GM23338 (cell line): ENCODE data around the gene SRM. TPM values are rescaled to one million over a fixed set of nuclear protein-coding genes. Genes with fewer than 3 reads are reported as not detected.

Experiments used
- ATAC-seq: fragments of 200-7000 bp; cut with Tn5 transposase; 3 replicates; pipeline ENCODE4 v1.9.1; 2020
- DNase-seq: peaks from one replicate; pipeline ENCODE4 v3.0.0-alpha.2; 2015; ENCODE audit warnings: low spot score
- H2AFZ ChIP-seq: fragments of 200-600 bp; sonication (generic); 2 replicates; pipeline ENCODE4 v1.8.0; 2016; ENCODE audit warnings: antibody characterized with exemption, mild to moderate bottlenecking, moderate library complexity
- H3F3A ChIP-seq: fragments of 200-600 bp; sonication (generic); replicated peaks from 2 replicates; pipeline ENCODE4 v1.8.0; 2017; ENCODE audit warnings: antibody characterized with exemption, mixed run types, low read depth
- H3K27ac ChIP-seq: fragments of 200-600 bp; sonication (generic); 2 replicates; pipeline ENCODE4 v1.6.1; 2016; ENCODE audit warnings: low read depth
- H3K27me3 ChIP-seq: fragments of 200-600 bp; sonication (generic); 2 replicates; pipeline ENCODE4 v1.8.0; 2016; ENCODE audit warnings: mild to moderate bottlenecking, mixed run types, moderate library complexity; ENCODE audit not compliant: insufficient read depth
- H3K36me3 ChIP-seq: fragments of 200-600 bp; sonication (generic); 2 replicates; pipeline ENCODE4 v1.8.0; 2016; ENCODE audit warnings: mild to moderate bottlenecking; ENCODE audit not compliant: insufficient read depth
- H3K4me1 ChIP-seq: fragments of 200-600 bp; sonication (generic); 2 replicates; pipeline ENCODE4 v1.8.0; 2016; ENCODE audit warnings: mild to moderate bottlenecking, moderate library complexity; ENCODE audit not compliant: insufficient read depth
- H3K4me2 ChIP-seq: fragments of 200-600 bp; sonication (generic); 2 replicates; pipeline ENCODE4 v1.7.1; 2017; ENCODE audit warnings: mixed run types
- H3K4me3 ChIP-seq: fragments of 200-600 bp; sonication (generic); 2 replicates; pipeline ENCODE4 v1.6.1; 2016; ENCODE audit warnings: mixed run types
- H3K79me2 ChIP-seq: fragments of 200-600 bp; sonication (generic); replicated peaks from 2 replicates; pipeline ENCODE4 v1.8.0; 2017; ENCODE audit warnings: mild to moderate bottlenecking; ENCODE audit not compliant: insufficient read depth
- H3K9me2 ChIP-seq: fragments of 200-600 bp; sonication (generic); 2 replicates; pipeline ENCODE4 v1.8.0; 2017; ENCODE audit not compliant: insufficient read depth
- H4K20me1 ChIP-seq: fragments of 200-600 bp; sonication (generic); replicated peaks from 2 replicates; pipeline ENCODE4 v1.8.0; 2017; ENCODE audit warnings: mild to moderate bottlenecking; ENCODE audit not compliant: insufficient read depth
- H3K27ac Mint-ChIP-seq: 2 replicates; pipeline ENCODE4 v1.8.0; 2020; ENCODE audit warnings: inconsistent platforms, mild to moderate bottlenecking, moderate library complexity, mixed read lengths
- H3K27me3 Mint-ChIP-seq: 3 replicates; pipeline ENCODE4 v1.8.0; 2022; ENCODE audit warnings: low read depth, mild to moderate bottlenecking, moderate library complexity, mixed read lengths, inconsistent platforms; ENCODE audit not compliant: insufficient read depth, poor library complexity
- H3K36me3 Mint-ChIP-seq: 3 replicates; pipeline ENCODE4 v1.8.0; 2021; ENCODE audit warnings: low read depth, mild to moderate bottlenecking, inconsistent platforms, moderate library complexity, mixed read lengths
- H3K4me1 Mint-ChIP-seq: 3 replicates; pipeline ENCODE4 v1.8.0; 2020; ENCODE audit warnings: mild to moderate bottlenecking, inconsistent platforms, mixed read lengths
- H3K4me3 Mint-ChIP-seq: 3 replicates; pipeline ENCODE4 v1.8.0; 2021; ENCODE audit warnings: moderate library complexity, mild to moderate bottlenecking, inconsistent platforms, mixed read lengths
- H3K9me3 Mint-ChIP-seq: 3 replicates; pipeline ENCODE4 v1.8.0; 2020; ENCODE audit warnings: moderate library complexity, mild to moderate bottlenecking, inconsistent platforms, mixed read lengths
- CREB1 ChIP-seq: fragments of 250-450 bp; sonication (Bioruptor Pico); IDR thresholded peaks from 2 replicates; pipeline ENCODE4 v1.5.0; 2020; ENCODE audit warnings: low read depth, mild to moderate bottlenecking, moderate library complexity
- EZH2 ChIP-seq: fragments of 200-600 bp; sonication (generic); IDR thresholded peaks from one replicate; pipeline ENCODE4 v1.8.0; 2017; ENCODE audit warnings: antibody characterized with exemption, mild to moderate bottlenecking, low read depth; ENCODE audit not compliant: unreplicated experiment
- EZH2phosphoT487 ChIP-seq: fragments of 200-600 bp; sonication (generic); IDR thresholded peaks from one replicate; pipeline ENCODE4 v1.8.1; 2018; ENCODE audit warnings: antibody characterized with exemption; ENCODE audit not compliant: unreplicated experiment
- JUNB ChIP-seq: IDR thresholded peaks from one replicate; pipeline ENCODE4 v1.6.1; 2016; ENCODE audit warnings: antibody characterized with exemption; ENCODE audit not compliant: unreplicated experiment
- NANOG ChIP-seq: IDR thresholded peaks from 2 replicates; pipeline ENCODE4 v1.6.1; 2016; ENCODE audit warnings: antibody characterized with exemption, borderline replicate concordance
- POLR2AphosphoS5 ChIP-seq: IDR thresholded peaks from 2 replicates; pipeline ENCODE4 v1.6.1; 2016; ENCODE audit warnings: antibody characterized with exemption, low read depth
- STAT1 ChIP-seq: IDR thresholded peaks from one replicate; pipeline ENCODE4 v1.6.1; 2016; ENCODE audit warnings: antibody characterized with exemption; ENCODE audit not compliant: unreplicated experiment
- ZNF114 ChIP-seq: fragments of 250-450 bp; sonication (Bioruptor Pico); IDR thresholded peaks from 2 replicates; pipeline ENCODE4 v1.5.0; 2020; ENCODE audit warnings: mild to moderate bottlenecking, moderate library complexity
- ZNF331 ChIP-seq: fragments of 250-450 bp; sonication (Bioruptor Pico); IDR thresholded peaks from 2 replicates; pipeline ENCODE4 v1.5.0; 2020; ENCODE audit warnings: low read depth, mild to moderate bottlenecking, moderate library complexity
- polyA plus RNA-seq: library from polyadenylated mRNA; unstranded; fragments of >200 nt; fragmentation: Nextera tagmentation; extraction: Ambion mirVana; gene quantifications from 2 replicates; pipeline ENCODE4 v1.2.1, GENCODE V29; 2016
- total RNA-seq: library from RNA; depleted of rRNA; stranded (reverse); fragments of >200 nt; shearing (Covaris generic); gene quantifications from 2 replicates; pipeline ENCODE4 v1.2.3, GENCODE V29; 2014
- TF ChIP-seq, protein P1 (sequence below): IDR thresholded peaks from one replicate; pipeline ENCODE4 v1.6.1; 2018; ENCODE audit warnings: antibody characterized with exemption; ENCODE audit not compliant: unreplicated experiment
- TF ChIP-seq, protein P2 (sequence below): fragments of 250-450 bp; sonication (Bioruptor Pico); IDR thresholded peaks from 2 replicates; pipeline ENCODE4 v1.5.0; 2020; ENCODE audit warnings: mild to moderate bottlenecking, moderate library complexity
- TF ChIP-seq, protein P3 (sequence below), 2 experiments: fragments of 200-600 bp in 1 of 2; sonication (generic) in 1 of 2; conservative IDR thresholded peaks; 2 replicates each; pipeline versions ENCODE4 v1.5.1 to v1.6.1; 2016 to 2017; ENCODE audit warnings: antibody characterized with exemption in 2 of 2, low read depth in 2 of 2, mild to moderate bottlenecking in 2 of 2, moderate library complexity in 1 of 2
- TF ChIP-seq, protein P4 (sequence below): IDR thresholded peaks from 2 replicates; pipeline ENCODE4 v1.6.1; 2016; ENCODE audit warnings: antibody characterized with exemption

SRM gene
- total and polyA plus RNA-seq, 2 experiments from 2014 or later, result 170 to 253 TPM

DNA sequence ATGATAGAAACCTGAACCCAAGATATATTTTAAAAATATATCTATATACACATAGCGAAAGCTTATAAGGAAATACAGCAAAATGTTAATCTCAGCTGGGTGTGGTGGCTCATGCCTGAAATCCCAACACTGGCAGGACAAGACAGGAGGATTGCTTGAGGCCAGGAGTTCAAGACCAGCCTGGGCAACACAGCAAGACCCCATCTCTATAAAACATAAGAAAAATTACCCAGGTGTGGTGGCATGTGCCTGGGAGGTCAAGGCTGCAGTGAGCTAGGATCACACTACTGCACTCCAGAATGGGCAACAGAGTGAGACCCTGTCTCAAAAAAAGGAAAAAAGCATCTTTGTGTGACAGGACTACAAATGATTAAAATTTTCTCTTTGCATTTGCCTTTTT is 6.0 kb upstream of the SRM start (continued):
- no peak for TF ChIP-seq POLR2AphosphoS5

DNA sequence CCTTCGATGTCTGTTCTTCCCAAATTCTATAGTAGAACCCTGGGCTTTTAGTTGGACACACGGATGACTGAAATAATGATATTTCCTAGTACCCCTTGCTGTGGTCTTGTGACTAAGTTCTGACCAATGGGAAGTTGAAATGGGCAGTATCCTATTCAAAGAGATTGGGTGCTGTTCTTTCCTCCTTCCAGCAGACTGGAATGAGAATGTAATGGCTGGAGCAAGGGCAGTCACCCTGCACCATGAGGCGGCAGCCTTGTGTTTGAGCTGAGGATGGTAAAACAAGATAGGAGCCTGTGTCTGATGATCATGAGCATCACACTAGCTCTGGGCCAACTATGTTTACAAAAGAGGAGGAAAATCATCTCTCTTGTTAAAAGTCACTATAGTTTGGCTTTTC is 5.1 kb upstream of the SRM start:
- no peak overlapping the region for H3K4me3 ChIP-seq
- H2AFZ ChIP-seq, result no peak overlapping the region
- H3K27me3 ChIP-seq, result no peaks in the 10 kb centered on the region
- peaks cover 63% of the 10 kb centered on the region for H3K36me3 Mint-ChIP-seq
- peaks cover 27% of the 10 kb centered on the region for H3K36me3 ChIP-seq
- ATAC-seq (no peak), DNase-seq (no peak)
- H4K20me1 ChIP-seq, result peaks cover 4% of the 10 kb centered on the region; the same call in 1 of the 2 replicates
- H3K27ac ChIP-seq, result no peak overlapping the region
- H3K4me1 ChIP-seq, result 0 out of 2 replicates have a peak, but pooled peaks cover 6% of the 10 kb centered on the region
- no peak overlapping the region for H3K27ac Mint-ChIP-seq
- no peaks in the 10 kb centered on the region for H3K9me2 ChIP-seq
- TF ChIP-seq NANOG (no peak), ZNF114 (CRISPR knock-in tag) (no peak), CREB1 (CRISPR knock-in tag) (no peak), POLR2AphosphoS5 (no peak), EZH2phosphoT487 (no peak), EZH2 (no peak), JUNB (no peak), STAT1 (no peak), ZNF331 (CRISPR knock-in tag) (no peak)
- TF ChIP-seq, protein P1, sequence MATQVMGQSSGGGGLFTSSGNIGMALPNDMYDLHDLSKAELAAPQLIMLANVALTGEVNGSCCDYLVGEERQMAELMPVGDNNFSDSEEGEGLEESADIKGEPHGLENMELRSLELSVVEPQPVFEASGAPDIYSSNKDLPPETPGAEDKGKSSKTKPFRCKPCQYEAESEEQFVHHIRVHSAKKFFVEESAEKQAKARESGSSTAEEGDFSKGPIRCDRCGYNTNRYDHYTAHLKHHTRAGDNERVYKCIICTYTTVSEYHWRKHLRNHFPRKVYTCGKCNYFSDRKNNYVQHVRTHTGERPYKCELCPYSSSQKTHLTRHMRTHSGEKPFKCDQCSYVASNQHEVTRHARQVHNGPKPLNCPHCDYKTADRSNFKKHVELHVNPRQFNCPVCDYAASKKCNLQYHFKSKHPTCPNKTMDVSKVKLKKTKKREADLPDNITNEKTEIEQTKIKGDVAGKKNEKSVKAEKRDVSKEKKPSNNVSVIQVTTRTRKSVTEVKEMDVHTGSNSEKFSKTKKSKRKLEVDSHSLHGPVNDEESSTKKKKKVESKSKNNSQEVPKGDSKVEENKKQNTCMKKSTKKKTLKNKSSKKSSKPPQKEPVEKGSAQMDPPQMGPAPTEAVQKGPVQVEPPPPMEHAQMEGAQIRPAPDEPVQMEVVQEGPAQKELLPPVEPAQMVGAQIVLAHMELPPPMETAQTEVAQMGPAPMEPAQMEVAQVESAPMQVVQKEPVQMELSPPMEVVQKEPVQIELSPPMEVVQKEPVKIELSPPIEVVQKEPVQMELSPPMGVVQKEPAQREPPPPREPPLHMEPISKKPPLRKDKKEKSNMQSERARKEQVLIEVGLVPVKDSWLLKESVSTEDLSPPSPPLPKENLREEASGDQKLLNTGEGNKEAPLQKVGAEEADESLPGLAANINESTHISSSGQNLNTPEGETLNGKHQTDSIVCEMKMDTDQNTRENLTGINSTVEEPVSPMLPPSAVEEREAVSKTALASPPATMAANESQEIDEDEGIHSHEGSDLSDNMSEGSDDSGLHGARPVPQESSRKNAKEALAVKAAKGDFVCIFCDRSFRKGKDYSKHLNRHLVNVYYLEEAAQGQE, result no peak
- TF ChIP-seq, protein P2, sequence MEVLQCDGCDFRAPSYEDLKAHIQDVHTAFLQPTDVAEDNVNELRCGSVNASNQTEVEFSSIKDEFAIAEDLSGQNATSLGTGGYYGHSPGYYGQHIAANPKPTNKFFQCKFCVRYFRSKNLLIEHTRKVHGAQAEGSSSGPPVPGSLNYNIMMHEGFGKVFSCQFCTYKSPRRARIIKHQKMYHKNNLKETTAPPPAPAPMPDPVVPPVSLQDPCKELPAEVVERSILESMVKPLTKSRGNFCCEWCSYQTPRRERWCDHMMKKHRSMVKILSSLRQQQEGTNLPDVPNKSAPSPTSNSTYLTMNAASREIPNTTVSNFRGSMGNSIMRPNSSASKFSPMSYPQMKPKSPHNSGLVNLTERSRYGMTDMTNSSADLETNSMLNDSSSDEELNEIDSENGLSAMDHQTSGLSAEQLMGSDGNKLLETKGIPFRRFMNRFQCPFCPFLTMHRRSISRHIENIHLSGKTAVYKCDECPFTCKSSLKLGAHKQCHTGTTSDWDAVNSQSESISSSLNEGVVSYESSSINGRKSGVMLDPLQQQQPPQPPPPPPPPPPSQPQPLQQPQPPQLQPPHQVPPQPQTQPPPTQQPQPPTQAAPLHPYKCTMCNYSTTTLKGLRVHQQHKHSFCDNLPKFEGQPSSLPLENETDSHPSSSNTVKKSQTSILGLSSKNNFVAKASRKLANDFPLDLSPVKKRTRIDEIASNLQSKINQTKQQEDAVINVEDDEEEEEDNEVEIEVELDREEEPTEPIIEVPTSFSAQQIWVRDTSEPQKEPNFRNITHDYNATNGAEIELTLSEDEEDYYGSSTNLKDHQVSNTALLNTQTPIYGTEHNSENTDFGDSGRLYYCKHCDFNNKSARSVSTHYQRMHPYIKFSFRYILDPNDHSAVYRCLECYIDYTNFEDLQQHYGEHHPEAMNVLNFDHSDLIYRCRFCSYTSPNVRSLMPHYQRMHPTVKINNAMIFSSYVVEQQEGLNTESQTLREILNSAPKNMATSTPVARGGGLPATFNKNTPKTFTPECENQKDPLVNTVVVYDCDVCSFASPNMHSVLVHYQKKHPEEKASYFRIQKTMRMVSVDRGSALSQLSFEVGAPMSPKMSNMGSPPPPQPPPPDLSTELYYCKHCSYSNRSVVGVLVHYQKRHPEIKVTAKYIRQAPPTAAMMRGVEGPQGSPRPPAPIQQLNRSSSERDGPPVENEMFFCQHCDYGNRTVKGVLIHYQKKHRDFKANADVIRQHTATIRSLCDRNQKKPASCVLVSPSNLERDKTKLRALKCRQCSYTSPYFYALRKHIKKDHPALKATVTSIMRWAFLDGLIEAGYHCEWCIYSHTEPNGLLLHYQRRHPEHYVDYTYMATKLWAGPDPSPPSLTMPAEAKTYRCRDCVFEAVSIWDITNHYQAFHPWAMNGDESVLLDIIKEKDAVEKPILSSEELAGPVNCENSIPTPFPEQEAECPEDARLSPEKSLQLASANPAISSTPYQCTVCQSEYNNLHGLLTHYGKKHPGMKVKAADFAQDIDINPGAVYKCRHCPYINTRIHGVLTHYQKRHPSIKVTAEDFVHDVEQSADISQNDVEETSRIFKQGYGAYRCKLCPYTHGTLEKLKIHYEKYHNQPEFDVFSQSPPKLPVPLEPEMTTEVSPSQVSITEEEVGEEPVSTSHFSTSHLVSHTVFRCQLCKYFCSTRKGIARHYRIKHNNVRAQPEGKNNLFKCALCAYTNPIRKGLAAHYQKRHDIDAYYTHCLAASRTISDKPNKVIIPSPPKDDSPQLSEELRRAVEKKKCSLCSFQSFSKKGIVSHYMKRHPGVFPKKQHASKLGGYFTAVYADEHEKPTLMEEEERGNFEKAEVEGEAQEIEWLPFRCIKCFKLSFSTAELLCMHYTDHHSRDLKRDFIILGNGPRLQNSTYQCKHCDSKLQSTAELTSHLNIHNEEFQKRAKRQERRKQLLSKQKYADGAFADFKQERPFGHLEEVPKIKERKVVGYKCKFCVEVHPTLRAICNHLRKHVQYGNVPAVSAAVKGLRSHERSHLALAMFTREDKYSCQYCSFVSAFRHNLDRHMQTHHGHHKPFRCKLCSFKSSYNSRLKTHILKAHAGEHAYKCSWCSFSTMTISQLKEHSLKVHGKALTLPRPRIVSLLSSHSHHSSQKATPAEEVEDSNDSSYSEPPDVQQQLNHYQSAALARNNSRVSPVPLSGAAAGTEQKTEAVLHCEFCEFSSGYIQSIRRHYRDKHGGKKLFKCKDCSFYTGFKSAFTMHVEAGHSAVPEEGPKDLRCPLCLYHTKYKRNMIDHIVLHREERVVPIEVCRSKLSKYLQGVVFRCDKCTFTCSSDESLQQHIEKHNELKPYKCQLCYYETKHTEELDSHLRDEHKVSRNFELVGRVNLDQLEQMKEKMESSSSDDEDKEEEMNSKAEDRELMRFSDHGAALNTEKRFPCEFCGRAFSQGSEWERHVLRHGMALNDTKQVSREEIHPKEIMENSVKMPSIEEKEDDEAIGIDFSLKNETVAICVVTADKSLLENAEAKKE (CRISPR knock-in tag), result no peak
- TF ChIP-seq, protein P3, sequence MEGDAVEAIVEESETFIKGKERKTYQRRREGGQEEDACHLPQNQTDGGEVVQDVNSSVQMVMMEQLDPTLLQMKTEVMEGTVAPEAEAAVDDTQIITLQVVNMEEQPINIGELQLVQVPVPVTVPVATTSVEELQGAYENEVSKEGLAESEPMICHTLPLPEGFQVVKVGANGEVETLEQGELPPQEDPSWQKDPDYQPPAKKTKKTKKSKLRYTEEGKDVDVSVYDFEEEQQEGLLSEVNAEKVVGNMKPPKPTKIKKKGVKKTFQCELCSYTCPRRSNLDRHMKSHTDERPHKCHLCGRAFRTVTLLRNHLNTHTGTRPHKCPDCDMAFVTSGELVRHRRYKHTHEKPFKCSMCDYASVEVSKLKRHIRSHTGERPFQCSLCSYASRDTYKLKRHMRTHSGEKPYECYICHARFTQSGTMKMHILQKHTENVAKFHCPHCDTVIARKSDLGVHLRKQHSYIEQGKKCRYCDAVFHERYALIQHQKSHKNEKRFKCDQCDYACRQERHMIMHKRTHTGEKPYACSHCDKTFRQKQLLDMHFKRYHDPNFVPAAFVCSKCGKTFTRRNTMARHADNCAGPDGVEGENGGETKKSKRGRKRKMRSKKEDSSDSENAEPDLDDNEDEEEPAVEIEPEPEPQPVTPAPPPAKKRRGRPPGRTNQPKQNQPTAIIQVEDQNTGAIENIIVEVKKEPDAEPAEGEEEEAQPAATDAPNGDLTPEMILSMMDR (conservative IDR thresholded peaks at IDR 0.05; ENCODE audit: low read depth in 2 of 2), result no peak
- TF ChIP-seq, protein P4, sequence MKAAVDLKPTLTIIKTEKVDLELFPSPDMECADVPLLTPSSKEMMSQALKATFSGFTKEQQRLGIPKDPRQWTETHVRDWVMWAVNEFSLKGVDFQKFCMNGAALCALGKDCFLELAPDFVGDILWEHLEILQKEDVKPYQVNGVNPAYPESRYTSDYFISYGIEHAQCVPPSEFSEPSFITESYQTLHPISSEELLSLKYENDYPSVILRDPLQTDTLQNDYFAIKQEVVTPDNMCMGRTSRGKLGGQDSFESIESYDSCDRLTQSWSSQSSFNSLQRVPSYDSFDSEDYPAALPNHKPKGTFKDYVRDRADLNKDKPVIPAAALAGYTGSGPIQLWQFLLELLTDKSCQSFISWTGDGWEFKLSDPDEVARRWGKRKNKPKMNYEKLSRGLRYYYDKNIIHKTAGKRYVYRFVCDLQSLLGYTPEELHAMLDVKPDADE, result no peak
- no peaks in the 10 kb centered on the region for H3K27me3 Mint-ChIP-seq
- H3K9me3 Mint-ChIP-seq, result no peaks in the 10 kb centered on the region
- H3K4me3 Mint-ChIP-seq, result no peak overlapping the region
- peaks cover 7% of the 10 kb centered on the region; the same call in 1 of the 2 replicates for H3K79me2 ChIP-seq
- H3K4me2 ChIP-seq, result no peak overlapping the region
- peaks cover 46% of the 10 kb centered on the region for H3F3A ChIP-seq
- H3K4me1 Mint-ChIP-seq, result peaks cover 5% of the 10 kb centered on the region
